Keratinocyte (primary cell): Measurements from ENCODE around the gene CCDC186.

ENCODE experiments used
- EZH2 ChIP-seq: IDR thresholded peaks from one replicate; pipeline ENCODE4 v1.6.1; 2012; ENCODE audit warnings: inconsistent platforms, mild to moderate bottlenecking, low read length, moderate library complexity
- TF ChIP-seq, protein P1 (sequence below), 3 experiments: IDR thresholded peaks in 1 of 3; conservative IDR thresholded peaks in 1 of 3; optimal IDR thresholded peaks in 1 of 3; 2 replicates in 2 of 3; 3 replicates in 1 of 3; pipeline versions ENCODE3 to v1.5.1; 2011; ENCODE audit warnings: low read length in 3 of 3, mild to moderate bottlenecking in 3 of 3, moderate library complexity in 2 of 3, control low read depth in 1 of 3, inconsistent platforms in 1 of 3; ENCODE audit not compliant: insufficient read depth in 2 of 3; ENCODE audit errors: extremely low read depth in 1 of 3

DNA sequence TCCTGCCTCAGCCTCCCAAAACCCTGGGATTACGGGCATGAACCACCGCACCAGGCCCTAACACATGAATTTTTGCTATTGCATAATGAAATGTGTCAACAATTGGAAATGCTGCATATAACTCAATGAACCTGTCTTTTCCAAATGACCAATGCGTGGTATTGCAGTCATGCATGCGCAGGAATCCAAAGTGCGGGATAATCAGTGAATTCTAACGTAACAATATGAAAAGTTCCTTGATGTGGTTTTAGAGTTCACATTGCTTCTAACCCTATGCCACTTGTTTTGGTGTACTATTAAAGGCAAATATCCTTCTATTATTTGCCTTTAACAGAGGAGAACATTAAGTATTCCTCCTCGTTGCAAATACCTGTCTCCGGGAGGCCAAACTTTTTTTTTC lies 15.7 kb upstream of the CCDC186 start:
- TF ChIP-seq, protein P1, sequence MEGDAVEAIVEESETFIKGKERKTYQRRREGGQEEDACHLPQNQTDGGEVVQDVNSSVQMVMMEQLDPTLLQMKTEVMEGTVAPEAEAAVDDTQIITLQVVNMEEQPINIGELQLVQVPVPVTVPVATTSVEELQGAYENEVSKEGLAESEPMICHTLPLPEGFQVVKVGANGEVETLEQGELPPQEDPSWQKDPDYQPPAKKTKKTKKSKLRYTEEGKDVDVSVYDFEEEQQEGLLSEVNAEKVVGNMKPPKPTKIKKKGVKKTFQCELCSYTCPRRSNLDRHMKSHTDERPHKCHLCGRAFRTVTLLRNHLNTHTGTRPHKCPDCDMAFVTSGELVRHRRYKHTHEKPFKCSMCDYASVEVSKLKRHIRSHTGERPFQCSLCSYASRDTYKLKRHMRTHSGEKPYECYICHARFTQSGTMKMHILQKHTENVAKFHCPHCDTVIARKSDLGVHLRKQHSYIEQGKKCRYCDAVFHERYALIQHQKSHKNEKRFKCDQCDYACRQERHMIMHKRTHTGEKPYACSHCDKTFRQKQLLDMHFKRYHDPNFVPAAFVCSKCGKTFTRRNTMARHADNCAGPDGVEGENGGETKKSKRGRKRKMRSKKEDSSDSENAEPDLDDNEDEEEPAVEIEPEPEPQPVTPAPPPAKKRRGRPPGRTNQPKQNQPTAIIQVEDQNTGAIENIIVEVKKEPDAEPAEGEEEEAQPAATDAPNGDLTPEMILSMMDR (optimal IDR thresholded peaks at IDR 0.05 in 1 of 3, IDR thresholded peaks at IDR 0.05 in 1 of 3, conservative IDR thresholded peaks at IDR 0.05 in 1 of 3; ENCODE audit: extremely low read depth in 1 of 3, insufficient read depth in 2 of 3, low read length in 3 of 3), result no peak
- TF ChIP-seq EZH2, result no peak
